ENCODE results near the gene FFAR3. TPM values are rescaled to one million over a fixed set of nuclear protein-coding genes. Genes with fewer than 3 reads are reported as not detected.

FFAR3 gene
- total and polyA plus RNA-seq, 9 of the 15 experiments (the other 6 are each of a cell fraction or from before 2014, with no cell fraction given): not detected

- TF ChIP-seq ZNF24 (IDR thresholded peaks at IDR 0.05) (no peak), GTF3C2 (IDR thresholded peaks at IDR 0.05; ENCODE audit: borderline replicate concordance, extremely low read depth, insufficient read length) (no peak), ZNF511 (CRISPR knock-in tag; IDR thresholded peaks at IDR 0.05) (no peak), NFATC3 (IDR thresholded peaks at IDR 0.05) (no peak), MAX (CRISPR knock-in tag; IDR thresholded peaks at IDR 0.05) (no peak), FOXK1 (CRISPR knock-in tag; IDR thresholded peaks at IDR 0.05; ENCODE audit: borderline replicate concordance) (no peak), HMGN3 (IDR thresholded peaks at IDR 0.05; ENCODE audit: borderline replicate concordance, extremely low read depth, insufficient read length, low read depth, low read length) (no peak), ZC3H4 (CRISPR knock-in tag; IDR thresholded peaks at IDR 0.05; ENCODE audit: borderline replicate concordance) (no peak), XRCC5 (IDR thresholded peaks at IDR 0.05; ENCODE audit: low read depth, low read length) (no peak), TAF9B (IDR thresholded peaks at IDR 0.05; ENCODE audit: partially characterized antibody) (no peak), CTBP1 (IDR thresholded peaks at IDR 0.05; ENCODE audit: borderline replicate concordance) (no peak), ZBED1 (IDR thresholded peaks at IDR 0.05) (no peak), POLR3G (IDR thresholded peaks at IDR 0.05; ENCODE audit: extremely low read depth, insufficient read length, insufficient replicate concordance) (no peak), ZBTB8A (IDR thresholded peaks at IDR 0.05; ENCODE audit: partially characterized antibody) (no peak), SRSF1 (IDR thresholded peaks at IDR 0.05; ENCODE audit: low read depth, low read length) (no peak), POLR2A (conservative IDR thresholded peaks at IDR 0.05) (no peak), NELFE (IDR thresholded peaks at IDR 0.05; ENCODE audit: insufficient read depth, insufficient read length) (no peak), SP2 (IDR thresholded peaks at IDR 0.05; ENCODE audit: extremely low read depth, low read depth, low read length, poor library complexity, severe bottlenecking) (no peak), E2F3 (CRISPR knock-in tag; IDR thresholded peaks at IDR 0.05) (no peak), HDAC3 (IDR thresholded peaks at IDR 0.05; ENCODE audit: borderline replicate concordance, partially characterized antibody) (no peak), ZNF436 (CRISPR knock-in tag; IDR thresholded peaks at IDR 0.05) (no peak), ZNF133 (CRISPR knock-in tag; IDR thresholded peaks at IDR 0.05) (no peak), ZNF512 (tag; IDR thresholded peaks at IDR 0.05) (peak; percentile 100), EZH2 (IDR thresholded peaks at IDR 0.05; ENCODE audit: borderline replicate concordance, low read depth, low read length) (no peak)
Observed at GRCh38 chr19:35375505-35376307, 17.4 kb downstream of the FFAR3 start (continued).
